Cardiac muscle cell (in vitro differentiated cells and primary cell): ENCODE data around the gene SIVA1. TPM values are rescaled to one million over a fixed set of nuclear protein-coding genes. Genes with fewer than 3 reads are reported as not detected.

ENCODE experiments used
- DNase-seq, 2 donors: peaks; one replicate each; pipeline versions ENCODE4 v3.0.0 to v3.0.0-alpha.2; 2010 to 2017; ENCODE audit warnings: low read depth in 1 of 2, low spot score in 1 of 2
- H3K27ac ChIP-seq: fragments of 200-600 bp; sonication (generic); 2 replicates; pipeline ENCODE4 v1.5.1; 2016
- H3K27me3 ChIP-seq: fragments of 200-600 bp; sonication (generic); 2 replicates; pipeline ENCODE4 v1.6.0; 2016; ENCODE audit warnings: control low read depth
- H3K36me3 ChIP-seq: fragments of 200-600 bp; sonication (generic); 2 replicates; pipeline ENCODE4 v1.5.1; 2016; ENCODE audit warnings: control low read depth
- H3K4me1 ChIP-seq: fragments of 200-600 bp; sonication (generic); 2 replicates; pipeline ENCODE4 v1.8.1; 2017; ENCODE audit warnings: low read depth, mild to moderate bottlenecking, mixed run types
- H3K4me3 ChIP-seq: fragments of 200-600 bp; sonication (generic); 2 replicates; pipeline ENCODE4 v1.5.1; 2016; ENCODE audit warnings: mild to moderate bottlenecking
- H3K9me3 ChIP-seq: fragments of 200-600 bp; sonication (generic); 2 replicates; pipeline ENCODE4 v1.5.1; 2017; ENCODE audit warnings: low read depth, mild to moderate bottlenecking, control low read depth
- polyA plus RNA-seq: library from polyadenylated mRNA; unstranded; fragments of >200 nt; fragmentation: Nextera tagmentation; extraction: Ambion mirVana; gene quantifications from 2 replicates; pipeline ENCODE4 v1.2.1, GENCODE V29; 2016
- total RNA-seq: library from RNA; depleted of rRNA; stranded (reverse); fragments of >200 nt; gene quantifications from 2 replicates; pipeline ENCODE4 v1.2.3, GENCODE V29; 2016
- TF ChIP-seq, protein P1 (sequence below): IDR thresholded peaks from 2 replicates; pipeline ENCODE4 v1.5.1; 2012; ENCODE audit warnings: low read depth, mild to moderate bottlenecking, low read length

SIVA1 gene
- total and polyA plus RNA-seq, 2 experiments from 2014 or later, result 145 to 278 TPM

DNA sequence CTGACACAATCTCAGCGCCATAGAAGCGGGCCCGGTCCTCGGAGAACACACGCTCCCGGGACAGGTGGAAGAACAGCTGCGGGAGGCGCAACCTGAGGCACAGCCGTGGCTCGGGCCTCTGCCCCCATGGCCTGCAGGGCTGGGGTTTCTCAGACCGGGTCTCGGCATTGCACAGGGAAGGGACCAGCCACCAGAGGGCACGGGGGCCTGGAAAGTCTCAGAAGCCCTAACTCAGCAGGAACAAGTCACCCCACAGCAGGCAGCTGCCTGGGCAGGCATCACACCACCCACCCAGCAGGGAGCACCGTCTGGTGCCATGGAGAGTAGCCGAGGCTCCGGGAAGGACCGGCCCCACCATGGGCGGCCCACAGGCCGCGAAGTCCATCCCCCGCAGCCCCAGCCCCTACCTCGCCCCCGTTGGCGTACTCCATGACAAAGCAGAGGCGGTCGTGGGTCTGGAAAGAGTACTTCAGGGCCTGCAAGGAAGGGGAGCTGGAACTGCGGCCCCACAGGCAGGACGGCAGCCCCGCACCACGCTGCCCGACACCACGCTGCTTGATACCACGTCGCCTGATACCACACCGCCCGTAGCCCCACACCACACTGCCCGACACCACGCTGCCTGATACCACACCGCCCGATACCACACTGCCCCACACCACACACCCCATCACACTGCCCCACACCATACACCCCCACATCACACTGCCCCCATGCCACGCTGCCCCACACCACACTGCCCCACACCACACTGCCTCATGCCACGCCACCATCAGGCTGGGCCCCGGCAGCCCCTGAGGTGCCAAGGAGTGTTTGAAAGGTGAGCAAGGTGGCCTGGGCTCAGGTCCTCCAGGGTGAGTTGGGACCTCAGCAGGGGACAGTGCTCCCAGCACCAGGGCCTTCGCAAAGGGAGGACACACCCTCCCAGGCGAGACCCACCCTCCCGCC, 20.8 kb downstream of the SIVA1 start:
- no peak overlapping the region for H3K4me3 ChIP-seq
- peaks cover 25% of the 10 kb centered on the region for H3K4me1 ChIP-seq
- H3K27me3 ChIP-seq, result no peaks in the 10 kb centered on the region
- no peak for DNase-seq
- peaks cover 26% of the 10 kb centered on the region for H3K36me3 ChIP-seq
- TF ChIP-seq, protein P1, sequence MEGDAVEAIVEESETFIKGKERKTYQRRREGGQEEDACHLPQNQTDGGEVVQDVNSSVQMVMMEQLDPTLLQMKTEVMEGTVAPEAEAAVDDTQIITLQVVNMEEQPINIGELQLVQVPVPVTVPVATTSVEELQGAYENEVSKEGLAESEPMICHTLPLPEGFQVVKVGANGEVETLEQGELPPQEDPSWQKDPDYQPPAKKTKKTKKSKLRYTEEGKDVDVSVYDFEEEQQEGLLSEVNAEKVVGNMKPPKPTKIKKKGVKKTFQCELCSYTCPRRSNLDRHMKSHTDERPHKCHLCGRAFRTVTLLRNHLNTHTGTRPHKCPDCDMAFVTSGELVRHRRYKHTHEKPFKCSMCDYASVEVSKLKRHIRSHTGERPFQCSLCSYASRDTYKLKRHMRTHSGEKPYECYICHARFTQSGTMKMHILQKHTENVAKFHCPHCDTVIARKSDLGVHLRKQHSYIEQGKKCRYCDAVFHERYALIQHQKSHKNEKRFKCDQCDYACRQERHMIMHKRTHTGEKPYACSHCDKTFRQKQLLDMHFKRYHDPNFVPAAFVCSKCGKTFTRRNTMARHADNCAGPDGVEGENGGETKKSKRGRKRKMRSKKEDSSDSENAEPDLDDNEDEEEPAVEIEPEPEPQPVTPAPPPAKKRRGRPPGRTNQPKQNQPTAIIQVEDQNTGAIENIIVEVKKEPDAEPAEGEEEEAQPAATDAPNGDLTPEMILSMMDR, result no peak
- H3K9me3 ChIP-seq, result no peaks in the 10 kb centered on the region
- H3K27ac ChIP-seq, result peak overlapping the region; percentile 17

DNA sequence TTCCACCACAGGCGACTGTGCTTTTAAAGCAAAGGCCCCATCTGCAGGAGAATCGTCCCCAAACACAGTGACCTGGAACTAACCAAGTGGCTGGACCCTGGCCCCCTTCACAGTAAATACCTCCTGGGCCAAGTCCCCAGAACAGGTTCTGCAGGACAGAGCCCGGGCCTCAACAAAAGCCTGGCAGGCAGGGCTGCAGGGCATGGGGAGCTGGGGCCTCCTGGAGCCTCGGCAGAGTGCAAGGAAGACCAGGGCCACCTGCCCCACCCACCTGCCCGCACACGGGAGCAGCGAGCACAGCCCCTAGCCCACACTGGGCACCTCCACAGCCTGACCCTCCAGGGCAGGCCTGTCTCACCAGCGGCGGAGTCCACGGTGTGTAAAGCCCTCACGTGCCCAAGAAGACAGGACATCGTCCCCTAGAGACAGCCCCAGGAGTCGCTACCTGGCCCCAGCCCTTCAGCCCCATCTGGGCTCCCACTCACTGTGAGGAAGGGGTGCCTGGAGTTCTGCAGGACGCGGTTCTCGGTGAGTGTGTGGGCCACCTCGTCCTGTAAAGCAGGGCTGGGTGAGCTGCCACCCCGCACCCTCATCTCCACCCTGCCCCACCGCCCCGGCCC, 21.6 kb downstream of the SIVA1 start:
- Histone ChIP-seq H3K4me3 (no peak overlapping the region), H3K27me3 (no peaks in the 10 kb centered on the region), H3K27ac (no peak overlapping the region), H3K9me3 (no peaks in the 10 kb centered on the region), H3K4me1 (peaks cover 17% of the 10 kb centered on the region), H3K36me3 (peaks cover 26% of the 10 kb centered on the region)
- no peak for DNase-seq
- TF ChIP-seq, protein P1, result no peak

DNA sequence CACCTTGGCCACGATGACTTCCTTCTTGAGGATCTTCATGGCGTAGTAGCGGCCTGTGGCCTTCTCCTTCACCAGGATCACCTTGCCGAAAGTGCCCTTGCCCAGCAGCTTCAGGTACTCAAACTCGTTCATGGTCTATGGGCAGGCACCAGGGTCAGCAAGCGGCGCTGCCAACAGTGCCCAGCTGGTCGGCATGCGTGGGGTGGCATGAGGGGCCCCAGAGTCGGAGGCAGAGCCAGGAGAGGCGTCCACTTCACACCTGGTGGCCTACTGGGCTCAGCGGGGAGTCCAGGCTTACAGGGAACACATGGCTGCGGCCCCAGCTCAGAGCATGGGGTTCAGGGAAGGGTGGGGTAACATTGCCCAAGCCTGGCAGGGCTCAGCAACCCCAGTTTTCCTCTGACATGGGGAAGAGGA, 22.1 kb downstream of the SIVA1 start:
- DNase-seq, result no peak
- Histone ChIP-seq H3K36me3 (peaks cover 26% of the 10 kb centered on the region), H3K27ac (no peak overlapping the region), H3K4me3 (no peak overlapping the region), H3K9me3 (no peaks in the 10 kb centered on the region), H3K4me1 (peaks cover 12% of the 10 kb centered on the region), H3K27me3 (no peaks in the 10 kb centered on the region)
- TF ChIP-seq, protein P1, result no peak

DNA sequence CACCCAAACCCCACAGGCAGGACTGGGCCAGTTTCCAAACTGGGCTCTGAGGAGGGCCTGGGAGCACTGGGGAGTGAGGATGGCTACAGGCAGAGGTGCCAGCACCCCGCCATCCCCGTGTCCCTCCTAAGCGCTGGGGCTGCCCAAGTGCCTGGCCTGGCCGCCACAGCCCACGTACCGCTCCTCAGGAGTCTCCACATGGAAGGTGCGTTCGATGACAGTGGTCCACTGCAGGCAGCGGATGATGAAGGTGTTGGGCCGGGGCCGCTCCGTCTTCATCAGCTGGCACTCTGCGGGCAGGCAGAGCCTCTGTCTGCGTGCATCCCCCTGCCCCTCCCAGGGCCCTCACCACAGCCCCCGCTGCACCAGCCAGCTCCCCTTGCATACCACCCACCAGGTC, 23.5 kb downstream of the SIVA1 start:
- Histone ChIP-seq H3K4me3 (no peak overlapping the region), H3K27ac (no peak overlapping the region), H3K36me3 (peaks cover 19% of the 10 kb centered on the region), H3K4me1 (peaks cover 5% of the 10 kb centered on the region), H3K27me3 (no peaks in the 10 kb centered on the region), H3K9me3 (no peaks in the 10 kb centered on the region)
- no peak for DNase-seq
- TF ChIP-seq, protein P1, result no peak

DNA sequence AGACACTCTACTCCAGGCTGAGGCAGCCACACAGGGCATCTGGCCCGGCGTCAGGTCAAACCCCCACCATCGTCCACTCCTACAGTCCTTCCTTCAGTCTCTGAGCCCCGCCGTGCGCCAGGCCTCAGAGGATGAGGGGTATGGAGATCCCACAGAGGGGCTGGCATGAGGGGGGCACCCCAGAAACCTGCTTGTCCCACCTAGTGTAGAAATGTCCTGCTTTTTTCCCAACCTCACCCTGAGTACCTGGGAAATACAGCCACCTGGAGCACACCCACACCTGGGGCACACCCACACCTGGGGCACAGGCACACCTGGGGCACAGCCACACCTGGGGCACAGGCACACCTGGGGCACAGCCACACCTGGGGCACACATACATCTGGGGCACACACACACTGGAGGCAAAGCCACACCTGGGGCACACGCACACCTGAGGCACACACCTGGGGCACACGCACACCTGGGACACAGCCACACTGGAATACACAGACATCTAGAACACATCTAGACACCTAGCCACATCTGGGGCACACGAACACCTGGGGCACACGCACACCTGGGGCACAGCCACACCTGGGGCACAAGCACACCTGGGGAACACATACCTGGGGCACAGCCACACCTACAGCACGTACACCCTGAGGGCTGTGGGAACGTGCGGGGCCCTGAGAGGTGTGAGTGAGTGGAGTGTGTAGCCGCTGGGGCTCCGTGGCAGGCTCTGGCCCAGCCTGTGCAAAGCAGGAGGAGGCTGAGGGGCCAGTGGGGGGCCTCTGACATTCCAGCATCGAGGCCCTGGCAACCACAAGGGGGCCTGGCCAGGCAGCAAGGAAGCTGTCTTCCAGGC, 24.2 kb downstream of the SIVA1 start:
- Histone ChIP-seq H3K36me3 (peaks cover 16% of the 10 kb centered on the region), H3K27me3 (no peaks in the 10 kb centered on the region), H3K9me3 (no peaks in the 10 kb centered on the region), H3K4me1 (peaks cover 5% of the 10 kb centered on the region), H3K27ac (peak overlapping the region; percentile 66), H3K4me3 (no peak overlapping the region)
- DNase-seq, result peak in 1 of 2 donors; percentile 23
- TF ChIP-seq, protein P1, result no peak
